ENCODE results near the gene ERICH6. TPM values are rescaled to one million over a fixed set of nuclear protein-coding genes. Genes with fewer than 3 reads are reported as not detected.

ERICH6 gene
- total RNA-seq (10 to 100 TPM in 1 of 2 donors, 1 to 10 TPM in 1; 9.7 to 24.0 TPM), polyA plus RNA-seq (ENCODE audit: insufficient read depth, low read depth, low replicate concordance) (52.5 TPM)
- long read RNA-seq, donor 1: 0 reads
- long read RNA-seq, donor 2: 0 reads

DNA sequence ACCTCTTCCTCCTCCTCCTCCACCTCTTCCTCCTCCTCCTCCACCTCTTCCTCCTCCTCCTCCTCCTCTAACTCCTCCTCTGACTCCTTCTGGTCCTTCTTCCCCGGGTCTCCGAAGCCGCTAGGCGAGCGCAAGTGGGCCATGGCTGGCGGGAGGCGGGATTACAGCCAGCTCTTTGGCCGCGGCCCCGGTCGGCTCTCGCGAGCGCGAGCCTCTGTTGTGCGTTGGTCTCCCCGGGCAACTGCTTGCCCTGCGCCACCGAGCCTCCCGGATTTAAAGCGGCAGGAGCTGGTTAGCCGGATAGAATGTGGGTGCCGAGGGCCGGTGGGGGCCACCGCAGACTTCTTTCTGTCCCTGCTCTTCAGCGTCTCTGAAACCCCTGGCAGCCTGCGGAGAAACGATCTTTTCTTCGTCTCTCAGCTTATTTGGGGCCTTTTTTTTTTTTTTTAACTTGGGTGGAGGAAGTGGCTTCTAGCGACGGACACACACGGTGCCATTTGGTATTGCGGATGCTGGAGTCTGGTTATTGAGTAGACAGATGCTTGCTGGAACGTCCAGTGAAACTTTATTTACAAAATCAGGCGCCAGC lies at the start of gene ERICH6:
Gene ERICH6 (minus strand): TSS at position 165 of the 589 bp plus-strand sequence. CDS start 22 bp downstream, at position 143.
- TF ChIP-seq POLR2A (IDR thresholded peaks at IDR 0.05): no peak
- TF ChIP-seq, protein P1, sequence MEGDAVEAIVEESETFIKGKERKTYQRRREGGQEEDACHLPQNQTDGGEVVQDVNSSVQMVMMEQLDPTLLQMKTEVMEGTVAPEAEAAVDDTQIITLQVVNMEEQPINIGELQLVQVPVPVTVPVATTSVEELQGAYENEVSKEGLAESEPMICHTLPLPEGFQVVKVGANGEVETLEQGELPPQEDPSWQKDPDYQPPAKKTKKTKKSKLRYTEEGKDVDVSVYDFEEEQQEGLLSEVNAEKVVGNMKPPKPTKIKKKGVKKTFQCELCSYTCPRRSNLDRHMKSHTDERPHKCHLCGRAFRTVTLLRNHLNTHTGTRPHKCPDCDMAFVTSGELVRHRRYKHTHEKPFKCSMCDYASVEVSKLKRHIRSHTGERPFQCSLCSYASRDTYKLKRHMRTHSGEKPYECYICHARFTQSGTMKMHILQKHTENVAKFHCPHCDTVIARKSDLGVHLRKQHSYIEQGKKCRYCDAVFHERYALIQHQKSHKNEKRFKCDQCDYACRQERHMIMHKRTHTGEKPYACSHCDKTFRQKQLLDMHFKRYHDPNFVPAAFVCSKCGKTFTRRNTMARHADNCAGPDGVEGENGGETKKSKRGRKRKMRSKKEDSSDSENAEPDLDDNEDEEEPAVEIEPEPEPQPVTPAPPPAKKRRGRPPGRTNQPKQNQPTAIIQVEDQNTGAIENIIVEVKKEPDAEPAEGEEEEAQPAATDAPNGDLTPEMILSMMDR (IDR thresholded peaks at IDR 0.05): peak in 2 of 3 experiments; percentile 20 to 27
- no peaks in the 10 kb centered on the region for H3K36me3 ChIP-seq (ENCODE audit: low read depth, missing control alignments)
- 0 to 2% methylated on average over 35 of the region's 35 CpGs for WGBS, 2 donors
- intact Hi-C loops (cut with DNase I; ENCODE audit: low total_unique reads): no loop called here
- peak within 1 kb of the TSS; percentile 66 to 76 for H3K4me3 ChIP-seq
- no peaks in the 10 kb centered on the region for H3K27me3 ChIP-seq
- peak; percentile 96 for DNase-seq
- H3K4me1 ChIP-seq: no peaks in the 10 kb centered on the region
- no peaks in the 10 kb centered on the region for H3K9me3 ChIP-seq
- H3K27ac ChIP-seq: peak within 1 kb of the TSS; percentile 56 to 80

DNA sequence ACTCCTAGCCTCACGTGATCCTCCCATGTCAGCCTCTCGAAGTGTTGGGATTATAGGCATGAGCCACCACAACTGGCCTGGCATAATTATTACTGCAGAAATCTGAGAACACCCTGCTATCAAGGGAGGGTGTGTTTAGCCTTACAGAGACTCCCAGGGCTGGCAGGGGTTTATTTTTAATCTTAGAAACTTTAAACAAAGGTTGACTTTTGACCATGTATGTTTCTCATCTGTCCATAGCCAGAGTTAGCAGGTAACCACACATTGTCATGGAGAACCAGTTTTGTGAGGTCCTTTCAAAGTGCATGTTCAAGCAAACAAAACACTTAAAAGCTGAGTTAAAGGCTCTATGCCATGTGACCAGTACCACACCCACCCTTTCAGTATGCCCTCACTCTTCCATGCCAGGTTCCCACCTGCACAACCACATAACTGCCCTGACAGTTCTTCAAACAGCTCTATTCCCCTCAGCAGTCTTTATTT lies 48.1 kb upstream of the ERICH6 start:
- intact Hi-C loops (cut with DNase I; ENCODE audit: low total_unique reads): no loop called here
- H3K4me3 ChIP-seq: no peak overlapping the region
- DNase-seq: no peak
- no peaks in the 10 kb centered on the region for H3K36me3 ChIP-seq (ENCODE audit: low read depth, missing control alignments)
- H3K27me3 ChIP-seq: no peaks in the 10 kb centered on the region
- TF ChIP-seq, protein P1 (IDR thresholded peaks at IDR 0.05): no peak
- TF ChIP-seq POLR2A (IDR thresholded peaks at IDR 0.05): no peak
- WGBS, 2 donors: 91 to 98% methylated on average over 2 of the region's 2 CpGs
- H3K4me1 ChIP-seq: peaks cover 10% of the 10 kb centered on the region
- no peaks in the 10 kb centered on the region for H3K9me3 ChIP-seq
- no peak overlapping the region for H3K27ac ChIP-seq

DNA sequence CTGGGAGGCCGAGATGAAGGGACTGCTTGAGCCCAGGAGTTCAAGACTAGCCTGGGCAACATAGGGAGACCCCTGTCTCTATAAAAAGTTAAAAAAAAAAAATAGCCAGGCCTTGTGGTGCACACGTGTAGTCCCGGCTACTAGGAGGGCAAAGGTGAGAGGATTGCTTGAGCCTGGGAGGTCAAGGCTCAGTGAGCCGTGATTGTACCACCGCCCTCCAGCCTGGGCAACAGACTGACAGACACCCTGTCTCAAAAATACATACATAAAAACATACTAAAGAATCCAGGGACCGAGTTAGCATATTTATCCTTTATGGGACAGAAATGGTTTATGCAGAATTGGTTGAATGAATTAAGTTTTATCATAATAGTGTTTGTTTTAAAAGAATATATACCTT lies 45.5 kb upstream of the ERICH6 start:
- Histone ChIP-seq H3K4me1 (peaks cover 10% of the 10 kb centered on the region), H3K27me3 (no peaks in the 10 kb centered on the region), H3K36me3 (ENCODE audit: low read depth, missing control alignments) (no peaks in the 10 kb centered on the region), H3K4me3 (no peak overlapping the region), H3K9me3 (no peaks in the 10 kb centered on the region), H3K27ac (peak overlapping the region in 1 of 2 donors; percentile 80)
- whole genome bisulfite sequencing, 2 donors: 69 to 72% methylated on average over 6 of the region's 6 CpGs
- TF ChIP-seq, protein P1 (IDR thresholded peaks at IDR 0.05): no peak
- TF ChIP-seq POLR2A (IDR thresholded peaks at IDR 0.05): no peak
- intact Hi-C loops (cut with DNase I; ENCODE audit: low total_unique reads): no loop called here
- DNase-seq: peak; percentile 4

DNA sequence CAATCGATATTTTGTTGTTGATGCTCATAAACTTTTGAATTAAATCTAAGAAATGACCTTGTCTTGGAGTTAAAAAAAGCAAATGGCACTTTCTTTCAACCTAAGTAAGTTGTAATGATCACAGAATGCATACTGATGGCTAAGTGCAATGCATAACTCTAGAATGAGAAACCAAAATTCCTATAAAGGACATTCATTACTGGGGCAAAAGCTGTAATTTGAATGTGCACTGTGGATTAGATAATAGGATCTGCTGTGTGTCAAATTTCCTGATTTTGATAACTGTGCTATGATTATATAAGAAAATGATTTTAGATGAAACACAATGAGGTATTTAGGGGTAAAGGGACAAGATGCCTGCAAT lies 44.9 kb upstream of the ERICH6 start:
- TF ChIP-seq, protein P1 (IDR thresholded peaks at IDR 0.05): no peak
- no peak for TF ChIP-seq POLR2A (IDR thresholded peaks at IDR 0.05)
- H3K27ac ChIP-seq: peak overlapping the region in 1 of 2 donors; percentile 80
- WGBS, 2 donors: 54 to 70% methylated on average over 1 of the region's 1 CpG

More for the DNA sequence above, 44.9 kb upstream of the ERICH6 start:
- Histone ChIP-seq H3K36me3 (ENCODE audit: low read depth, missing control alignments) (no peaks in the 10 kb centered on the region), H3K4me1 (peaks cover 16% of the 10 kb centered on the region), H3K27me3 (no peaks in the 10 kb centered on the region), H3K4me3 (no peak overlapping the region), H3K9me3 (no peaks in the 10 kb centered on the region)
- intact Hi-C loops (cut with DNase I; ENCODE audit: low total_unique reads): no loop called here
- no peak for DNase-seq

Measured in testis (tissue), 5 donors.